SK-N-SH (cell line): ENCODE results near the gene CELSR1. TPM values are rescaled to one million over a fixed set of nuclear protein-coding genes. Genes with fewer than 3 reads are reported as not detected.

Experiments
- CTCF ChIA-PET: fragments of 300-600, 350-600 bp; formaldehyde crosslinking; extraction: SDS; loops from one replicate; lab custom pipeline; 2021; lab: Yijun Ruan, JAX
- POLR2A ChIA-PET: fragments of 350-600 bp; sonication (Branson Sonifier 250); formaldehyde crosslinking; extraction: SDS; loops from one replicate; lab custom pipeline; 2020; ENCODE audit warnings: antibody characterized with exemption, inconsistent platforms; lab: Yijun Ruan, JAX
- DNase-seq: peaks from one replicate; pipeline ENCODE4 v3.0.0; 2012
- H2AFZ ChIP-seq: fragments of 200-600 bp; sonication (generic); 2 replicates; pipeline ENCODE4 v1.8.1; 2016; ENCODE audit warnings: antibody characterized with exemption, mild to moderate bottlenecking, low read depth
- H3F3A ChIP-seq: fragments of 200-600 bp; sonication (generic); replicated peaks from 2 replicates; pipeline ENCODE3; 2016; ENCODE audit warnings: antibody characterized with exemption, mild to moderate bottlenecking; ENCODE audit not compliant: insufficient read depth
- H3K27ac ChIP-seq, 2 experiments: fragments of 200-500 bp in 1 of 2; fragments of 200-600 bp in 1 of 2; sonication (Bioruptor generic) in 1 of 2; sonication (generic), shearing (Covaris generic) in 1 of 2; 2 replicates each; pipeline versions ENCODE4 v1.5.1 to v1.6.1; 2014 to 2016; ENCODE audit warnings: low read depth in 2 of 2, inconsistent platforms in 1 of 2, low read length in 1 of 2, mild to moderate bottlenecking in 1 of 2, mixed read lengths in 1 of 2
- H3K27me3 ChIP-seq: fragments of 200-600 bp; sonication (generic), shearing (Covaris generic); 2 replicates; pipeline ENCODE4 v1.6.1; 2016; ENCODE audit warnings: mixed run types; ENCODE audit not compliant: insufficient read depth
- H3K36me3 ChIP-seq, 2 experiments: fragments of 200-500 bp in 1 of 2; fragments of 200-600 bp in 1 of 2; sonication (Bioruptor generic) in 1 of 2; sonication (generic) in 1 of 2; replicated peaks in 1 of 2; 2 replicates each; pipeline versions ENCODE3 to v1.5.1; 2014 to 2016; ENCODE audit warnings: low read length in 1 of 2, mild to moderate bottlenecking in 1 of 2; ENCODE audit not compliant: insufficient read depth in 2 of 2, control insufficient read depth in 1 of 2
- H3K4me1 ChIP-seq, 2 experiments: fragments of 200-500 bp in 1 of 2; fragments of 200-600 bp in 1 of 2; sonication (Bioruptor generic) in 1 of 2; sonication (generic), shearing (Covaris generic) in 1 of 2; 2 replicates each; pipeline versions ENCODE4 v1.5.1 to v1.6.1; 2014 to 2016; ENCODE audit warnings: low read depth in 1 of 2, low read length in 1 of 2, mixed run types in 1 of 2; ENCODE audit not compliant: insufficient read depth in 2 of 2, control insufficient read depth in 1 of 2
- H3K4me2 ChIP-seq: fragments of 200-600 bp; sonication (generic), shearing (Covaris generic); 2 replicates; pipeline ENCODE4 v1.6.1; 2017; ENCODE audit warnings: mixed run types
- H3K4me3 ChIP-seq, 2 experiments: fragments of 200-500 bp in 1 of 2; fragments of 200-600 bp in 1 of 2; sonication (Bioruptor generic) in 1 of 2; sonication (generic), shearing (Covaris generic) in 1 of 2; 2 replicates each; pipeline versions ENCODE4 v1.5.1 to v1.8.1; 2014 to 2016; ENCODE audit warnings: low read depth in 2 of 2, inconsistent platforms in 1 of 2, low read length in 1 of 2, mild to moderate bottlenecking in 1 of 2, mixed read lengths in 1 of 2, moderate library complexity in 1 of 2
- H3K79me2 ChIP-seq: fragments of 200-600 bp; sonication (generic); 2 replicates; pipeline ENCODE4 v1.8.1; 2017; ENCODE audit warnings: mild to moderate bottlenecking; ENCODE audit not compliant: insufficient read depth
- H3K9ac ChIP-seq: fragments of 200-600 bp; sonication (generic); 2 replicates; pipeline ENCODE4 v1.6.1; 2017; ENCODE audit warnings: mixed run types
- H3K9me2 ChIP-seq: fragments of 200-600 bp; sonication (generic); 2 replicates; pipeline ENCODE4 v1.6.1; 2017; ENCODE audit warnings: mixed run types
- H3K9me3 ChIP-seq: fragments of 200-600 bp; sonication (generic); 2 replicates; pipeline ENCODE4 v1.6.1; 2017; ENCODE audit warnings: mixed run types, mild to moderate bottlenecking, moderate library complexity
- H4K20me1 ChIP-seq: fragments of 200-600 bp; sonication (generic); 2 replicates; pipeline ENCODE4 v1.6.1; 2017; ENCODE audit warnings: mild to moderate bottlenecking, mixed run types; ENCODE audit not compliant: insufficient read depth
- CHD2 ChIP-seq: fragments of 150-350 bp; IDR thresholded peaks from 2 replicates; pipeline ENCODE4 v1.6.1; 2018; ENCODE audit warnings: low read length; ENCODE audit not compliant: partially characterized antibody
- ELF1 ChIP-seq: IDR thresholded peaks from 2 replicates; pipeline ENCODE4 v1.4.0; 2012
- FOSL2 ChIP-seq: IDR thresholded peaks from 2 replicates; pipeline ENCODE4 v1.4.0; 2012; ENCODE audit warnings: low read depth, mild to moderate bottlenecking, moderate library complexity, borderline replicate concordance
- FOXM1 ChIP-seq: IDR thresholded peaks from 2 replicates; pipeline ENCODE4 v1.4.0; 2012; ENCODE audit warnings: low read depth, mild to moderate bottlenecking
- GABPA ChIP-seq: IDR thresholded peaks from 2 replicates; pipeline ENCODE4 v1.4.0; 2012; ENCODE audit warnings: low read depth, mild to moderate bottlenecking
- NRF1 ChIP-seq: IDR thresholded peaks from 2 replicates; pipeline ENCODE4 v1.6.1; 2012; ENCODE audit warnings: low read depth, mild to moderate bottlenecking, low read length
- RCOR1 ChIP-seq: fragments of 150-350 bp; IDR thresholded peaks from 2 replicates; pipeline ENCODE4 v1.6.1; 2017; ENCODE audit warnings: antibody characterized with exemption, low read length
- RFX5 ChIP-seq: IDR thresholded peaks from 2 replicates; pipeline ENCODE4 v1.6.1; 2012; ENCODE audit warnings: mild to moderate bottlenecking, improper control_type of control experiment, low read length
- RXRA ChIP-seq: IDR thresholded peaks from 2 replicates; pipeline ENCODE4 v1.4.0; 2012; ENCODE audit warnings: low read depth, mild to moderate bottlenecking, borderline replicate concordance
- SIN3A ChIP-seq: IDR thresholded peaks from 2 replicates; pipeline ENCODE4 v1.6.1; 2012; ENCODE audit warnings: low read depth, mild to moderate bottlenecking, low read length, moderate library complexity, borderline replicate concordance
- TEAD4 ChIP-seq: IDR thresholded peaks from 2 replicates; pipeline ENCODE4 v1.4.0; 2012; ENCODE audit warnings: mild to moderate bottlenecking, borderline replicate concordance; ENCODE audit not compliant: insufficient read depth
- WGBS: methylation state at CpG from one replicate; pipeline ENCODE4 v1.1.6; 2017; ENCODE audit warnings: low lambda C conversion rate; 5-methylcytosine and 5-hydroxymethylcytosine counted together
- polyA plus RNA-seq, 3 experiments: library from polyadenylated mRNA; depleted of rRNA; stranded (reverse); fragments of >200 nt; gene quantifications; 2 replicates each; pipeline ENCODE4 v1.2.3, GENCODE V29; 2012
- TF ChIP-seq, protein P1 (sequence below): IDR thresholded peaks from 2 replicates; pipeline ENCODE4; 2012
- TF ChIP-seq, protein P2 (sequence below): IDR thresholded peaks from 2 replicates; pipeline ENCODE4 v1.4.0; 2012; ENCODE audit warnings: low read depth, borderline replicate concordance
- TF ChIP-seq, protein P3 (sequence below): IDR thresholded peaks from 2 replicates; pipeline ENCODE4 v1.4.0; 2012; ENCODE audit warnings: low read depth, borderline replicate concordance

Gene CELSR1
- polyA plus RNA-seq, 1 of the 3 experiments (the other 2 are of a cell fraction) = 5.0 TPM

DNA sequence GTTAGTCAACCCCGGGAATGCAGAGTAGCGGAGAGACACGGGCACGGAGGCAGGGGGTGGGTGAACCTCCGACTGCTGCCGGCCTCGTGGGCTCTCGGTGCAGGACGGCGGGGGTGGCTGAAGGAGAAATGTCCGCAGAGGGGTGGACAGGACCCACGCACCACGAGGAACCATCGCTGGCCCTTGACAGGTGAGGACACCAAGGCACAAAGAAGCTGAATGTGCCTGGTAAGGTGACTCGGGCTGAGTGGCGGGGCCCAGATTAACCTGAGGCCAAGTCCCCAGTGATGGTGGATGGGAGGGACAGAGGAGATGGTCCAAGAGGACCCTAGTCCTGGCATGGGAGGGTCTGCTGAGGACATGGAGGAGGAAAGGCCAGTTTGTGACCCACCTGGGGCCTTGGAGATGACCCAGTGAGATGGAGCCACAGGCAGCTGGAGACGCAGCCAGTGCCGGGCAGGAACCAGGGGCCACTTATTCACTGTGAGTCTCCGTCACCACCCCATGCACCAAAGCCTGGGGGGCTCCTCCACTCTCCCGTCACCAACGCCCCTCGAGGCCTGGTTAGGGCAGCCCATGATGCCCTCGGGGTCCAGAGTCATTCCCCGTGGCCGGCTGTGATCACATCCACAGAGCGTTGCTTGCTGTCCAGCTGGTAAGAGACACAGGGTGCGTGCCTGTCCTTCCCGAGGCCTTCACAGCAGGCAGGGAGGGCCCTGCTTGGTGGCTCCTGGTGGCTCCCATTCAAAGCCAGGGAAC, 64.2 kb downstream of the CELSR1 start:
- Histone ChIP-seq H4K20me1 (no peaks in the 10 kb centered on the region), H3K36me3 (no peaks in the 10 kb centered on the region), H3K27ac (no peak overlapping the region), H3F3A (no peaks in the 10 kb centered on the region), H3K4me1 (peaks cover 0 to 4% of the 10 kb centered on the region in 2 experiments; a peak in 1 of 4 replicates), H3K9me2 (no peaks in the 10 kb centered on the region), H3K4me3 (no peak overlapping the region), H3K79me2 (no peaks in the 10 kb centered on the region), H3K9ac (no peak overlapping the region), H3K4me2 (no peak overlapping the region), H2AFZ (no peak overlapping the region), H3K27me3 (no peaks in the 10 kb centered on the region), H3K9me3 (no peaks in the 10 kb centered on the region)
- TF ChIP-seq RFX5 (no peak), TEAD4 (no peak), RCOR1 (no peak), SIN3A (no peak), FOXM1 (no peak), NRF1 (no peak), FOSL2 (no peak), GABPA (no peak), ELF1 (no peak)
- TF ChIP-seq, protein P1, sequence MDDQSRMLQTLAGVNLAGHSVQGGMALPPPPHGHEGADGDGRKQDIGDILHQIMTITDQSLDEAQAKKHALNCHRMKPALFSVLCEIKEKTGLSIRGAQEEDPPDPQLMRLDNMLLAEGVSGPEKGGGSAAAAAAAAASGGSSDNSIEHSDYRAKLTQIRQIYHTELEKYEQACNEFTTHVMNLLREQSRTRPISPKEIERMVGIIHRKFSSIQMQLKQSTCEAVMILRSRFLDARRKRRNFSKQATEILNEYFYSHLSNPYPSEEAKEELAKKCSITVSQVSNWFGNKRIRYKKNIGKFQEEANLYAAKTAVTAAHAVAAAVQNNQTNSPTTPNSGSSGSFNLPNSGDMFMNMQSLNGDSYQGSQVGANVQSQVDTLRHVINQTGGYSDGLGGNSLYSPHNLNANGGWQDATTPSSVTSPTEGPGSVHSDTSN = no peak
- TF ChIP-seq, protein P2, sequence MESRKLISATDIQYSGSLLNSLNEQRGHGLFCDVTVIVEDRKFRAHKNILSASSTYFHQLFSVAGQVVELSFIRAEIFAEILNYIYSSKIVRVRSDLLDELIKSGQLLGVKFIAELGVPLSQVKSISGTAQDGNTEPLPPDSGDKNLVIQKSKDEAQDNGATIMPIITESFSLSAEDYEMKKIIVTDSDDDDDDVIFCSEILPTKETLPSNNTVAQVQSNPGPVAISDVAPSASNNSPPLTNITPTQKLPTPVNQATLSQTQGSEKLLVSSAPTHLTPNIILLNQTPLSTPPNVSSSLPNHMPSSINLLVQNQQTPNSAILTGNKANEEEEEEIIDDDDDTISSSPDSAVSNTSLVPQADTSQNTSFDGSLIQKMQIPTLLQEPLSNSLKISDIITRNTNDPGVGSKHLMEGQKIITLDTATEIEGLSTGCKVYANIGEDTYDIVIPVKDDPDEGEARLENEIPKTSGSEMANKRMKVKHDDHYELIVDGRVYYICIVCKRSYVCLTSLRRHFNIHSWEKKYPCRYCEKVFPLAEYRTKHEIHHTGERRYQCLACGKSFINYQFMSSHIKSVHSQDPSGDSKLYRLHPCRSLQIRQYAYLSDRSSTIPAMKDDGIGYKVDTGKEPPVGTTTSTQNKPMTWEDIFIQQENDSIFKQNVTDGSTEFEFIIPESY = no peak
- TF ChIP-seq, protein P3, sequence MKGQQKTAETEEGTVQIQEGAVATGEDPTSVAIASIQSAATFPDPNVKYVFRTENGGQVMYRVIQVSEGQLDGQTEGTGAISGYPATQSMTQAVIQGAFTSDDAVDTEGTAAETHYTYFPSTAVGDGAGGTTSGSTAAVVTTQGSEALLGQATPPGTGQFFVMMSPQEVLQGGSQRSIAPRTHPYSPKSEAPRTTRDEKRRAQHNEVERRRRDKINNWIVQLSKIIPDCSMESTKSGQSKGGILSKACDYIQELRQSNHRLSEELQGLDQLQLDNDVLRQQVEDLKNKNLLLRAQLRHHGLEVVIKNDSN = no peak
- CTCF ChIA-PET = no interaction called here
- POLR2A ChIA-PET = no interaction called here
- no peak for DNase-seq
- 67% methylated on average over 15 of the region's 28 CpGs for WGBS

DNA sequence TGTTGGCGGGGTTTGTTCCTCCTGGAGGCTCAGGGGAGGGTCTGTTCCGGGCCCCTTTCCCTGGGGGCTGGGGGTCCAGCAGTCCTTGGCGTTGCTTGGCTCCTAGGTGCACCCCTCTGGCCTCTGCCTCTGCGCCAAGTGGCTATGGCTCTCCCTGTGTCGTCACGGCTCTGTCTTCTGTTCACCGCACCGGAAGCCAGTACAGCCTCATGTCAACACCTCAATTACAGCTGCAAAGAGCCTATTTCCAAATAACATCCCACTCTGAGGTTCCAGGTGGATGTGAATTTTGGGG, 64.8 kb downstream of the CELSR1 start:
- H3K27ac ChIP-seq = no peak overlapping the region
- TF ChIP-seq RCOR1 (no peak), RXRA (no peak), CHD2 (no peak), GABPA (no peak)
- POLR2A ChIA-PET = no interaction called here
- no peak overlapping the region for H2AFZ ChIP-seq
- H3K9me3 ChIP-seq = no peaks in the 10 kb centered on the region
- H3K36me3 ChIP-seq = no peaks in the 10 kb centered on the region
- no peaks in the 10 kb centered on the region for H3K27me3 ChIP-seq
- 71% methylated on average over 8 of the region's 8 CpGs for WGBS
- H3K4me3 ChIP-seq = no peak overlapping the region
- CTCF ChIA-PET = no interaction called here
- no peaks in the 10 kb centered on the region for H3K4me1 ChIP-seq
- no peaks in the 10 kb centered on the region for H3K79me2 ChIP-seq
- H3K9me2 ChIP-seq = no peaks in the 10 kb centered on the region
- no peaks in the 10 kb centered on the region for H4K20me1 ChIP-seq
- no peak for DNase-seq
- H3F3A ChIP-seq = no peaks in the 10 kb centered on the region
- H3K9ac ChIP-seq = no peak overlapping the region
- no peak overlapping the region for H3K4me2 ChIP-seq
